Endothelial cell of umbilical vein (primary cell): ENCODE measurements around the gene FBXO30. TPM values are rescaled to one million over a fixed set of nuclear protein-coding genes. Genes with fewer than 3 reads are reported as not detected.

Experiments
- BruUV-seq: library from RNA; stranded (reverse); fragments of 400-500 nt; replicated peaks from 2 replicates; lab custom pipeline; 2021; lab: Mats Ljungman, UMichigan
- CTCF ChIA-PET: fragments of 300-600, 350-600 bp; sonication (Branson Sonifier 250); formaldehyde crosslinking; loops from one replicate; lab custom pipeline; 2021; ENCODE audit warnings: antibody characterized with exemption, inconsistent platforms; lab: Charles Lee
- POLR2A ChIA-PET: fragments of 300-600, 350-600 bp; sonication (Branson Sonifier 250); formaldehyde crosslinking; loops from one replicate; lab custom pipeline; 2021; ENCODE audit warnings: antibody characterized with exemption, inconsistent platforms; lab: Charles Lee
- DNase-seq: peaks from one replicate; pipeline ENCODE4 v3.0.0-alpha.2; 2011; ENCODE audit warnings: low read depth, low spot score
- FAIRE-seq: peaks from 2 replicates; lab custom pipeline; 2011; peaks lifted over from hg19 to GRCh38; lab: Jason Lieb, UNC
- H2AFZ ChIP-seq: 2 replicates; pipeline ENCODE4 v1.6.0; 2012; ENCODE audit warnings: low read depth, low read length, control low read depth, inconsistent platforms
- H3K27ac ChIP-seq: 2 replicates; pipeline ENCODE4 v1.5.1; 2011; ENCODE audit warnings: low read depth, mild to moderate bottlenecking, control low read depth, low read length, moderate library complexity; ENCODE audit not compliant: insufficient read depth
- H3K27me3 ChIP-seq, 2 experiments: 2 replicates each; pipeline versions ENCODE4 v1.6.0 to v1.6.1; 2011; ENCODE audit warnings: low read length in 2 of 2, mixed read lengths in 1 of 2; ENCODE audit not compliant: control insufficient read depth in 2 of 2, insufficient read depth in 2 of 2
- H3K36me3 ChIP-seq, 2 experiments: 2 replicates in 1 of 2; 3 replicates in 1 of 2; pipeline ENCODE4 v1.5.1; 2011; ENCODE audit warnings: low read length in 2 of 2, mild to moderate bottlenecking in 1 of 2, moderate library complexity in 1 of 2; ENCODE audit not compliant: control insufficient read depth in 2 of 2, insufficient read depth in 2 of 2; ENCODE audit errors: extremely low read depth in 1 of 2
- H3K4me1 ChIP-seq: 3 replicates; pipeline ENCODE4 v1.5.1; 2011; ENCODE audit warnings: mild to moderate bottlenecking, low read length; ENCODE audit not compliant: control insufficient read depth, insufficient read depth; ENCODE audit errors: extremely low read depth
- H3K4me2 ChIP-seq: 2 replicates; pipeline ENCODE4 v1.6.1; 2011; ENCODE audit warnings: low read length, control low read depth, mixed read lengths; ENCODE audit not compliant: insufficient read depth
- H3K4me3 ChIP-seq, 3 experiments: fragments of 200-600 bp in 1 of 3; sonication (generic), shearing (Covaris generic) in 1 of 3; replicated peaks in 1 of 3; 2 replicates each; pipeline ENCODE4 v1.5.1; 2011 to 2016; ENCODE audit warnings: control low read depth in 3 of 3, low read length in 3 of 3, mild to moderate bottlenecking in 2 of 3, inconsistent platforms in 1 of 3, low read depth in 1 of 3, moderate library complexity in 1 of 3; ENCODE audit not compliant: insufficient read depth in 1 of 3
- H3K79me2 ChIP-seq: 2 replicates; pipeline ENCODE4 v1.6.0; 2012; ENCODE audit warnings: low read length, inconsistent platforms; ENCODE audit not compliant: control insufficient read depth, insufficient read depth
- H3K9ac ChIP-seq: replicated peaks from 2 replicates; pipeline ENCODE3; 2011; ENCODE audit warnings: low read length, control low read depth; ENCODE audit not compliant: insufficient read depth; ENCODE audit errors: extremely low read depth
- H3K9me1 ChIP-seq: replicated peaks from 3 replicates; pipeline ENCODE4 v1.6.0; 2011; ENCODE audit warnings: mild to moderate bottlenecking, low read length; ENCODE audit not compliant: control insufficient read depth, insufficient read depth; ENCODE audit errors: extremely low read depth
- H3K9me3 ChIP-seq: replicated peaks from 2 replicates; pipeline ENCODE4 v1.5.1; 2012; ENCODE audit warnings: low read length, inconsistent platforms; ENCODE audit not compliant: control insufficient read depth, insufficient read depth
- H4K20me1 ChIP-seq: replicated peaks from 2 replicates; pipeline ENCODE3; 2011; ENCODE audit warnings: mild to moderate bottlenecking, low read length; ENCODE audit not compliant: control insufficient read depth, insufficient read depth; ENCODE audit errors: extremely low read depth
- EZH2 ChIP-seq: IDR thresholded peaks from 2 replicates; pipeline ENCODE4 v1.6.1; 2012; ENCODE audit warnings: borderline replicate concordance, low read depth, mild to moderate bottlenecking, moderate library complexity, low read length, inconsistent platforms; ENCODE audit not compliant: severe bottlenecking
- FOS ChIP-seq: IDR thresholded peaks from 2 replicates; pipeline ENCODE4 v1.6.1; 2011; ENCODE audit warnings: mild to moderate bottlenecking, low read length, moderate library complexity, borderline replicate concordance; ENCODE audit not compliant: insufficient read depth
- GATA2 ChIP-seq: IDR thresholded peaks from 2 replicates; pipeline ENCODE4 v1.7.0; 2011; ENCODE audit warnings: low read depth, mild to moderate bottlenecking, moderate library complexity, mixed read lengths, low read length; ENCODE audit not compliant: insufficient read length, insufficient read depth
- JUN ChIP-seq: IDR thresholded peaks from 2 replicates; pipeline ENCODE4 v1.6.1; 2011; ENCODE audit warnings: borderline replicate concordance, low read depth; ENCODE audit not compliant: insufficient read length, insufficient read depth
- MYC ChIP-seq: IDR thresholded peaks from one replicate; pipeline ENCODE4 v1.6.1; 2011; ENCODE audit warnings: mild to moderate bottlenecking, low read depth, low read length
- POLR2A ChIP-seq: IDR thresholded peaks from 2 replicates; pipeline ENCODE4 v1.6.1; 2012; ENCODE audit warnings: low read depth, mild to moderate bottlenecking, control low read depth, low read length
- POLR2AphosphoS5 ChIP-seq: IDR thresholded peaks from 2 replicates; pipeline ENCODE4 v1.6.1; 2012; ENCODE audit warnings: low read depth, mild to moderate bottlenecking, control low read depth, low read length, moderate library complexity; ENCODE audit not compliant: insufficient read depth
- dilution Hi-C: fragments of 300-500 bp; cut with MboI; formaldehyde crosslinking; loops from one replicate; pipeline ENCODE4 v1.15.0; 2019; ENCODE audit warnings: low sequenced_read_pairs; ENCODE audit not compliant: extremely low pct_ligation_motif_present
- intact Hi-C: fragments of 100-400 bp; cut with micrococcal nuclease; formaldehyde crosslinking; loops from one replicate; pipeline ENCODE4 v1.10.0; 2022
- polyA plus RNA-seq, 4 experiments: library from polyadenylated mRNA; depleted of rRNA in 3 of 4; stranded (reverse) in 3 of 4; unstranded in 1 of 4; fragments of >200 nt; gene quantifications; 2 replicates each; pipeline versions ENCODE4 v1.2.1 to v1.2.3, GENCODE V29; 2011 to 2012; ENCODE audit warnings: missing spikeins in 1 of 4
- total RNA-seq: library from RNA; stranded (reverse); gene quantifications from 2 replicates; pipeline ENCODE4 v1.2.3, GENCODE V29; 2021
- TF ChIP-seq, protein P1 (sequence below): IDR thresholded peaks from 2 replicates; pipeline ENCODE4 v1.6.1; 2011; ENCODE audit not compliant: insufficient read depth, insufficient read length
- TF ChIP-seq, protein P2 (sequence below), 2 donors: IDR thresholded peaks; 1 replicate in 1 of 2; 2 replicates in 1 of 2; pipeline ENCODE4 v1.5.1; 2011; ENCODE audit warnings: low read length in 2 of 2, mild to moderate bottlenecking in 2 of 2, moderate library complexity in 2 of 2, control low read depth in 1 of 2, inconsistent platforms in 1 of 2, low read depth in 1 of 2; ENCODE audit not compliant: insufficient read depth in 1 of 2; ENCODE audit errors: extremely low read depth in 1 of 2

FBXO30 gene
- total and polyA plus RNA-seq, 2 donors (not counting 3 experiments of a cell fraction or from before 2014, with no cell fraction given) = 3.3 to 11.1 TPM

DNA sequence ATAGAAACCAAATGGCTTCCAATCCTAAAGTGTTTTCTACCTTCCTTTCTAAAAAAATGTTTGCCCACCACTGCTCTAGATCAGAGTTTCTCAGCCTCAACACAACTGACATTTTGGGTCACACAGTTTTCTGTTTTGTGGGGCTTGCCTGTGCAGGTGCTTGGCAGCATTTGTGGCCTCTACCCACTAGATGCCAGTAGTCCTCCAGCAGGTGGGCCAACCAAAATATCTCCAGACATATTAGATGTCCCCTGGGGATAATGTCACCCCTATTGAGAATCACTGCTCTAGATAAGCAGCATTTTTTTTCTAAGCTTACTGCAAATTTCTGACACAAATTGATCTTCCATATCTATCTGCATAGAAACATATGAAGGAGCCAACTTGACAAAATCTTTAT is 53.0 kb downstream of the FBXO30 start:
- no peak overlapping the region for H3K4me3 ChIP-seq
- H3K4me1 ChIP-seq = no peaks in the 10 kb centered on the region
- intact Hi-C loops (no loop called here), dilution Hi-C loops (no loop called here)
- ChIA-PET POLR2A (no interaction called here), CTCF (interaction anchor here (0.7 kb wide), 1 partner anchor 10 kb away, joined by 3 read pairs; no protein-coding TSS in a partner anchor)
- no peaks in the 10 kb centered on the region for H3K36me3 ChIP-seq
- H3K27me3 ChIP-seq = no peaks in the 10 kb centered on the region
- no peak overlapping the region for H2AFZ ChIP-seq
- no peaks in the 10 kb centered on the region for H3K9me3 ChIP-seq
- H3K9me1 ChIP-seq = no peaks in the 10 kb centered on the region
- H3K9ac ChIP-seq = no peak overlapping the region
- no peaks in the 10 kb centered on the region for H4K20me1 ChIP-seq
- no peaks in the 10 kb centered on the region for H3K79me2 ChIP-seq
- no peak overlapping the region for H3K27ac ChIP-seq
- H3K4me2 ChIP-seq = no peak overlapping the region
- FAIRE-seq (no peak), DNase-seq (no peak)
- no TSS peak for BruUV-seq
- TF ChIP-seq POLR2AphosphoS5 (no peak), JUN (no peak), GATA2 (no peak), FOS (no peak), EZH2 (no peak), MYC (no peak), POLR2A (no peak)
- TF ChIP-seq, protein P1, sequence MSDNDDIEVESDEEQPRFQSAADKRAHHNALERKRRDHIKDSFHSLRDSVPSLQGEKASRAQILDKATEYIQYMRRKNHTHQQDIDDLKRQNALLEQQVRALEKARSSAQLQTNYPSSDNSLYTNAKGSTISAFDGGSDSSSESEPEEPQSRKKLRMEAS = no peak
- TF ChIP-seq, protein P2, sequence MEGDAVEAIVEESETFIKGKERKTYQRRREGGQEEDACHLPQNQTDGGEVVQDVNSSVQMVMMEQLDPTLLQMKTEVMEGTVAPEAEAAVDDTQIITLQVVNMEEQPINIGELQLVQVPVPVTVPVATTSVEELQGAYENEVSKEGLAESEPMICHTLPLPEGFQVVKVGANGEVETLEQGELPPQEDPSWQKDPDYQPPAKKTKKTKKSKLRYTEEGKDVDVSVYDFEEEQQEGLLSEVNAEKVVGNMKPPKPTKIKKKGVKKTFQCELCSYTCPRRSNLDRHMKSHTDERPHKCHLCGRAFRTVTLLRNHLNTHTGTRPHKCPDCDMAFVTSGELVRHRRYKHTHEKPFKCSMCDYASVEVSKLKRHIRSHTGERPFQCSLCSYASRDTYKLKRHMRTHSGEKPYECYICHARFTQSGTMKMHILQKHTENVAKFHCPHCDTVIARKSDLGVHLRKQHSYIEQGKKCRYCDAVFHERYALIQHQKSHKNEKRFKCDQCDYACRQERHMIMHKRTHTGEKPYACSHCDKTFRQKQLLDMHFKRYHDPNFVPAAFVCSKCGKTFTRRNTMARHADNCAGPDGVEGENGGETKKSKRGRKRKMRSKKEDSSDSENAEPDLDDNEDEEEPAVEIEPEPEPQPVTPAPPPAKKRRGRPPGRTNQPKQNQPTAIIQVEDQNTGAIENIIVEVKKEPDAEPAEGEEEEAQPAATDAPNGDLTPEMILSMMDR (IDR thresholded peaks at IDR 0.05; ENCODE audit: extremely low read depth in 1 of 2, insufficient read depth in 1 of 2, low read depth in 1 of 2, low read length in 2 of 2) = no peak
